GM23338 (cell line): ENCODE results near the gene IDE.

Experiments
- EZH2 ChIP-seq: fragments of 200-600 bp; sonication (generic); IDR thresholded peaks from one replicate; pipeline ENCODE4 v1.8.0; 2017; ENCODE audit warnings: antibody characterized with exemption, mild to moderate bottlenecking, low read depth; ENCODE audit not compliant: unreplicated experiment
- EZH2phosphoT487 ChIP-seq: fragments of 200-600 bp; sonication (generic); IDR thresholded peaks from one replicate; pipeline ENCODE4 v1.8.1; 2018; ENCODE audit warnings: antibody characterized with exemption; ENCODE audit not compliant: unreplicated experiment
- JUNB ChIP-seq: IDR thresholded peaks from one replicate; pipeline ENCODE4 v1.6.1; 2016; ENCODE audit warnings: antibody characterized with exemption; ENCODE audit not compliant: unreplicated experiment
- NANOG ChIP-seq: IDR thresholded peaks from 2 replicates; pipeline ENCODE4 v1.6.1; 2016; ENCODE audit warnings: antibody characterized with exemption, borderline replicate concordance
- POLR2AphosphoS5 ChIP-seq: IDR thresholded peaks from 2 replicates; pipeline ENCODE4 v1.6.1; 2016; ENCODE audit warnings: antibody characterized with exemption, low read depth
- ZNF114 ChIP-seq: fragments of 250-450 bp; sonication (Bioruptor Pico); IDR thresholded peaks from 2 replicates; pipeline ENCODE4 v1.5.0; 2020; ENCODE audit warnings: mild to moderate bottlenecking, moderate library complexity
- TF ChIP-seq, protein P1 (sequence below), 2 experiments: fragments of 200-600 bp in 1 of 2; sonication (generic) in 1 of 2; conservative IDR thresholded peaks; 2 replicates each; pipeline versions ENCODE4 v1.5.1 to v1.6.1; 2016 to 2017; ENCODE audit warnings: antibody characterized with exemption in 2 of 2, low read depth in 2 of 2, mild to moderate bottlenecking in 2 of 2, moderate library complexity in 1 of 2
- TF ChIP-seq, protein P2 (sequence below): IDR thresholded peaks from one replicate; pipeline ENCODE4 v1.6.1; 2018; ENCODE audit warnings: antibody characterized with exemption; ENCODE audit not compliant: unreplicated experiment

DNA sequence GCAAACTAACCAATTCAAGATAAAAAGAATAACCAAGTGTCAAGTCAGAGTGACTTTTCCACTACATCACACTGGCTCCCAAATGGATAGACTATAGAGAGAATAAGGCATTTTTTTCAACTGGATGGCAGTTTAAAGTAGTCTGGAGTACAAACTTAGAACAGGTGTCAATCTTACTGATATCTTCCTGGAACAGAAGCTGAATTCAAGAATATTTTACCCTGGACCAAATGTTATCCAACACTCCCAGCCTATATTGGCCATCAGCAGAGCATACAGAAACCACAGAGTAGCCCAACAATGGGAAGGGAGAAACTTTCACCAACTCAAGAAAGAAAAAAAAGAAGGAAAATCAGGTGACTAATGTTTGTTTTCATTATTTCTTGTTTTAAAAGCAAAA lies 11.5 kb downstream of the IDE start:
- TF ChIP-seq, protein P1, sequence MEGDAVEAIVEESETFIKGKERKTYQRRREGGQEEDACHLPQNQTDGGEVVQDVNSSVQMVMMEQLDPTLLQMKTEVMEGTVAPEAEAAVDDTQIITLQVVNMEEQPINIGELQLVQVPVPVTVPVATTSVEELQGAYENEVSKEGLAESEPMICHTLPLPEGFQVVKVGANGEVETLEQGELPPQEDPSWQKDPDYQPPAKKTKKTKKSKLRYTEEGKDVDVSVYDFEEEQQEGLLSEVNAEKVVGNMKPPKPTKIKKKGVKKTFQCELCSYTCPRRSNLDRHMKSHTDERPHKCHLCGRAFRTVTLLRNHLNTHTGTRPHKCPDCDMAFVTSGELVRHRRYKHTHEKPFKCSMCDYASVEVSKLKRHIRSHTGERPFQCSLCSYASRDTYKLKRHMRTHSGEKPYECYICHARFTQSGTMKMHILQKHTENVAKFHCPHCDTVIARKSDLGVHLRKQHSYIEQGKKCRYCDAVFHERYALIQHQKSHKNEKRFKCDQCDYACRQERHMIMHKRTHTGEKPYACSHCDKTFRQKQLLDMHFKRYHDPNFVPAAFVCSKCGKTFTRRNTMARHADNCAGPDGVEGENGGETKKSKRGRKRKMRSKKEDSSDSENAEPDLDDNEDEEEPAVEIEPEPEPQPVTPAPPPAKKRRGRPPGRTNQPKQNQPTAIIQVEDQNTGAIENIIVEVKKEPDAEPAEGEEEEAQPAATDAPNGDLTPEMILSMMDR (conservative IDR thresholded peaks at IDR 0.05; ENCODE audit: low read depth in 2 of 2), result no peak
- TF ChIP-seq NANOG, result no peak
- no peak for TF ChIP-seq JUNB
- TF ChIP-seq POLR2AphosphoS5, result no peak
- TF ChIP-seq, protein P2, sequence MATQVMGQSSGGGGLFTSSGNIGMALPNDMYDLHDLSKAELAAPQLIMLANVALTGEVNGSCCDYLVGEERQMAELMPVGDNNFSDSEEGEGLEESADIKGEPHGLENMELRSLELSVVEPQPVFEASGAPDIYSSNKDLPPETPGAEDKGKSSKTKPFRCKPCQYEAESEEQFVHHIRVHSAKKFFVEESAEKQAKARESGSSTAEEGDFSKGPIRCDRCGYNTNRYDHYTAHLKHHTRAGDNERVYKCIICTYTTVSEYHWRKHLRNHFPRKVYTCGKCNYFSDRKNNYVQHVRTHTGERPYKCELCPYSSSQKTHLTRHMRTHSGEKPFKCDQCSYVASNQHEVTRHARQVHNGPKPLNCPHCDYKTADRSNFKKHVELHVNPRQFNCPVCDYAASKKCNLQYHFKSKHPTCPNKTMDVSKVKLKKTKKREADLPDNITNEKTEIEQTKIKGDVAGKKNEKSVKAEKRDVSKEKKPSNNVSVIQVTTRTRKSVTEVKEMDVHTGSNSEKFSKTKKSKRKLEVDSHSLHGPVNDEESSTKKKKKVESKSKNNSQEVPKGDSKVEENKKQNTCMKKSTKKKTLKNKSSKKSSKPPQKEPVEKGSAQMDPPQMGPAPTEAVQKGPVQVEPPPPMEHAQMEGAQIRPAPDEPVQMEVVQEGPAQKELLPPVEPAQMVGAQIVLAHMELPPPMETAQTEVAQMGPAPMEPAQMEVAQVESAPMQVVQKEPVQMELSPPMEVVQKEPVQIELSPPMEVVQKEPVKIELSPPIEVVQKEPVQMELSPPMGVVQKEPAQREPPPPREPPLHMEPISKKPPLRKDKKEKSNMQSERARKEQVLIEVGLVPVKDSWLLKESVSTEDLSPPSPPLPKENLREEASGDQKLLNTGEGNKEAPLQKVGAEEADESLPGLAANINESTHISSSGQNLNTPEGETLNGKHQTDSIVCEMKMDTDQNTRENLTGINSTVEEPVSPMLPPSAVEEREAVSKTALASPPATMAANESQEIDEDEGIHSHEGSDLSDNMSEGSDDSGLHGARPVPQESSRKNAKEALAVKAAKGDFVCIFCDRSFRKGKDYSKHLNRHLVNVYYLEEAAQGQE, result no peak
- TF ChIP-seq EZH2phosphoT487, result no peak
- TF ChIP-seq EZH2, result no peak
- TF ChIP-seq ZNF114 (CRISPR knock-in tag), result no peak
